Left forelimb (tissue), 1 donor: Measurements from ENCODE around the gene CST1.
"Not testable (repeated sequence)": the region's sequence is repeated elsewhere in the genome, so short reads cannot be mapped to it uniquely, and the experiment has no call there.

Experiments
- DNase-seq: peaks from one replicate; pipeline ENCODE4 v3.0.0-alpha.2; 2018; ENCODE audit warnings: low spot score

CST1 gene

GRCh38 chr20:23754731-23755130 lies 4.0 kb upstream of the CST1 start:
- DNase-seq = no peak

- no peak for DNase-seq
Observed at GRCh38 chr20:23753589-23753988, 2.9 kb upstream of the CST1 start.

DNA sequence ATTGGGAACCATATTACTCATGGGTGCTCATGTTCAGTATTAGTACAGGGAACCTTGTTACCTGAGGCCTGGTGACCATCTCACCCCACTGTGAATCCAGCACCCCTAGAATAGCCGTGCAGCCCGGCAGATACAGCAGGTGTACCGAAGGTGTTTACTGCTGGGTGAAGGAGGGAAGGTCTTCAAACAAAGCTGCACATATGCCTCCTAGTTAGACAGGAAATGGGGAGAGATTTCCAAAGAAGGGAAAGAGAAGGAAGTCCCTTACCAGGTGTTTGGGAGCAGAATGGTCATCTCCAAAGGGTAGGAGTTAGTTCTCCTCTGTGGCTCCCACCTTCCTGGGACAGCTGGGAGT lies 2.4 kb upstream of the CST1 start:
- no peak for DNase-seq

DNA sequence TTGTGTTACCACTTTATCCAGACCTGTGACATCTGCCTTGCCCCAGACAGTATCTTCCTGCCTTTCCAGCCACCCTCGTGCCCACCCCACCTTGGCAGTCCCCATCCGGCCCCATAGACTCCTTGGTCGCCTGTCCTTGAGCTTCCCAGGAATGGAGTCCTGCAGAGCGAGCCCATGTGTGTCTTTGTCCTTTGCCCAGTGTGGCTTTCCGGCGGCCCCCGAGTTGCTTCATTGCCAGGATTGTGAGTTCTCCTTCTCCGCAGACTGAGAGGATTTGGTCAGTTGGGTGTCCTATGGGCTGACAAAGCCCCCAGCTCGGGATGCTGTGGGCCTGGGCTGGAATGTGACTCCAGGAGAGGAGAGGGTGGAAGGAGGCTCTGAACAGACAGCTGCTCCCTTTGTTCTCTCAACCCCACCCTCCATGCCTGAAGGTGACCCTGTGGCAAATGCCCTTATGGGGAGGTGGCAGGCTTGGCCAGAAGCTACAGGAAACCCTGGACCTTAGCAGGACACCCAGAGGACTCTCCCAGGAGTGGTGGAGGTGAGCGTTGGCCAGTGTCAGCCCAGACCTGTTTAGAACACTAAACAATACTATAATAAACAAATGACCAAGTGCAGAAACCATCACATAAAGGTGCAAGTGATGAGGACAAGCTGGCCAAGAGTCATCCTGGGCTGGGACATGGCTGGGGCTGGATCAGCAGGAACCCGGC lies 1.9 kb upstream of the CST1 start:
- DNase-seq = no peak

DNA sequence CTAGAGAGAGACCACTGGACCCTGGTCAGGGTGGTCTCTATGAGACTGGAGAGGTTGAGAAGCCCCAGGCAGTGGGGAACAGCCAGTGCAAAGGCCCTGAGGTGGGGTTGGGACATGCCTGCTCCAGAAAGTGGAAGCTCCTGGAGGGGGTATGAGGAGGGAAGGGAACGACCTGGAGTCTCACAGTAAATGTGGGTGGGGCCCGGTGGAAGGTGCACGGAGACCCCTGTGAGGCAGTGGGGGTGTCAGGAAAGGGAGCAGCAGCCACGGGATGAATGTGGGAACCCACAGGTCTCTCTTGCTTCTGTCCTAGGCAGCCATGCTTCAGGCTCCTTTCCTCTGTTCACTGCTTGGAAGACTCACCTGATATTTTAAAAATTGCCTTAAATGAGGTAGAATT lies 1.3 kb upstream of the CST1 start:
- no peak for DNase-seq

- no peak for DNase-seq
Observed at GRCh38 chr20:23749746-23750145, 989 bp downstream of the CST1 start.

GRCh38 chr20:23748975-23749374 lies 1.8 kb downstream of the CST1 start:
- not testable (repeated sequence) for DNase-seq

DNA sequence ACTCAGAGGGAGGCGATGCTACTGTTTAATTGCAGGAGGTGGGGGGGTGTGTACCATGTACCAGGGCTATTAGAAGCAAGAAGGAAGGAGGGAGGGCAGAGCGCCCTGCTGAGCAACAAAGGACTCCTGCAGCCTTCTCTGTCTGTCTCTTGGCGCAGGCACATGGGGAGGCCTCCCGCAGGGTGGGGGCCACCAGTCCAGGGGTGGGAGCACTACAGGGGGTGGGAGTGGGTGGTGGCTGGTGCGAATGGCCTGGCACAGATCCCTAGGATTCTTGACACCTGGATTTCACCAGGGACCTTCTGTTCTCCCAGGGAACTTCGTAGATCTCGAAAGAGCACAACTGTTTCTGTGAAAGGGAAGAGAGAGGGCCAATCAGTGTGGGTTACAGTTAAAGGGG lies 3.2 kb downstream of the CST1 start:
- not testable (repeated sequence) for DNase-seq

DNA sequence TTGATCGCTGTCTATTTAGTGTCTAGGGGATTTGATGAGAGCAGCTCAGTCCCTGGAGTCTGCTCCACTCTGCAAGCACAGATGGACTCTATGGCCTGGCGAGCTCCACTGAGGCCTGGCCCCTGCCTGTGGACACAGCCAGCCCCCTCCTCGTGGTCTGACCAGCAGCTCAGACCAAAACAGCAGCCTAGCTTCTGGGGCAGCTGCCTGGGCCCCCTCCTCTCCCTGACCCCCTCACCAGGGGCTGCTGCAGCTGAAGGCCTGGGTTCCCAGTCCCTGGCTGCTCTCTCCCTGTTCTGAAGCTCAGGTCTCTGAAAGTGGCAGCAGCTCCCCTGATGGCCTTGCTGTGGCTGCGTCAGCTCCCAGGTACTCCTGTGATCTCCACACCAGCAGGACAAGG lies 3.6 kb downstream of the CST1 start:
- DNase-seq = not testable (repeated sequence)

DNA sequence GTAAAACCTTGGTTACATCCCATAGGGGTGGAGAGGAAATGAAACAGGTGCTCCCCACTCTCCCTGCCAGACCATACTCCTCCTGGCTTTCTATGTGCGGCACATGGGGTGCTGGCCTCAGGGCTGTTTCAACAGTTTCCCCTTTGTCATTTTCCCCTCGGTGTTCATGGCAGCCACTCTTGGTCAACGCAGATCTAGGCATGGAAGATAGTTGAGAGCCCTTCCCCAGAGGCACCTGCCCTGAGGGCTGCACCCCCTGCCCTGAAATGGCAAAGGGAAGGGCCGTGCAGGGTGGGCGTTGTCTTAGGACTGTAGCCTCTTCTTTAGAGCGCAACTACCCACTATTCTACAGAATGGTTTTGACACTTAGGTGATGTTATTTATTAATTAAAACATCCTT lies 4.4 kb downstream of the CST1 start:
- DNase-seq = no peak

- DNase-seq = no peak
Observed at GRCh38 chr20:23745247-23745646, 5.5 kb downstream of the CST1 start.

DNA sequence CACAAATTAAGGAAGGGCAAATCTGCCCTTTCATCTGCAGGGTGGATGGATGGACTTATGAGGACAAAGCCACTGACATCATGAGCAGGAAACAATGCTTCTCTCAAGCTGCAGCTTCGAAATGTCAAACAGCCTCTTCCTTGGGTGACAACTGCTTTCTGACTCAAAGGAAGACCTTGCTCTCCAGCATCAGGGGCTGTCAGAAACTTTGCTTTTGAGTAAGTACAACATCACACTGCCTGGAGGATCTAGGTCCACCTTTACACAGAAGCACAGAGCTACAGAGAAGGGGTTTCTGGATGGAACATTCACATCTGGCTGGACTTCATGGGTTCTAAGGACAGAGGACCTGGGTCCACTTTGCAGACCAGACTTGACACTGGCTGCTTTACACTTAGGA lies 5.9 kb downstream of the CST1 start:
- DNase-seq = no peak

- DNase-seq = not testable (repeated sequence)
Observed at GRCh38 chr20:23735391-23735790, 15.3 kb downstream of the CST1 start.

GRCh38 chr20:23734949-23735348 lies 15.8 kb downstream of the CST1 start:
- DNase-seq = not testable (repeated sequence)

GRCh38 chr20:23734440-23734839 lies 16.3 kb downstream of the CST1 start:
- DNase-seq = not testable (repeated sequence)

GRCh38 chr20:23727016-23727415 lies 23.7 kb downstream of the CST1 start:
- DNase-seq = no peak

DNA sequence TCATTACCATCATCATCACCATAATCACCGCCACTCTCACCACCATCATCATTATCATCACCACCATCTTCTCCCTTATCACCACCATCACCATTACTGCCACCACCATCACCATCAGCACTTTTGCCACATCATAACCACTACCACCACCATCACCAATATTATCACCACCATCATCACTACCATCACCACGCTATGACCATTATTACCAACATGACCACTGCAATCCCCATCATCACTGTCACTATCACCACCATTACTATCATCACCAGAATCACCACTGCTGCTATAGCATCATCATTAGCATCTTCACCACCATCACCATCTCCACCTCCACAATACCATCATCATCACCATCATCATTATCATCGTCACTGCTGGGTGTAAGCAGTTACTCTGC lies 25.6 kb downstream of the CST1 start:
- DNase-seq = no peak

DNA sequence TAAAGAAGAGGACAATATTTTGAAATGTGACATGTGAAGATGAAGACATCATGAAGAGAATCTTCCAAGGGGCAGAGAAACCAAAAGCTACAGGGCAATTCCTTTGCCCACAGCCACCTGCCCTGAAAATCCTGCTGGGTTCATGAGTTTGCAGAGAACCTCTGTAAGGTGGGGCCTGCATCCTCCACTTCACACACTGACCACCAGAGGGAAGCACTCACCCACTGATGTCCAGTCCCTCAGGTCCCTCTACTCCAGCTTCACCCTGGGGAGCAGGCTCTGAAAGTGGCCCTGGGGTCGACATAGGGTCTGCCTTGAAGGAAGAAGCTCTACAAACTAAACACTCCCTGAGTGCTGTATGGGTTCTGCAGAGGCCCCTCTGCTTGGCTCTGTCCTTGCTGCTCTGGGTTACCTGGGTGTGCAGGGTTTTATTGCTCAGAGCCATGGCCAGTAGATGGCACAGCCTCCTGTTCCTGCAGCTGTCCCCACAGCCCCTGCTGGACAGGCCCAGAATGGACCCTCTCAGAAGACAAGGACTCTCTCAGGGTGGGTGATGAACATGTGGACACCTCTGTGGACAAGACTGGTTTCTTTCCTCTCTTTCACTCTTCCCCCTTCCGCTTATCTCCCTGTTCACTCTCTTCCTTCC lies 27.0 kb downstream of the CST1 start:
- DNase-seq = not testable (repeated sequence)

DNA sequence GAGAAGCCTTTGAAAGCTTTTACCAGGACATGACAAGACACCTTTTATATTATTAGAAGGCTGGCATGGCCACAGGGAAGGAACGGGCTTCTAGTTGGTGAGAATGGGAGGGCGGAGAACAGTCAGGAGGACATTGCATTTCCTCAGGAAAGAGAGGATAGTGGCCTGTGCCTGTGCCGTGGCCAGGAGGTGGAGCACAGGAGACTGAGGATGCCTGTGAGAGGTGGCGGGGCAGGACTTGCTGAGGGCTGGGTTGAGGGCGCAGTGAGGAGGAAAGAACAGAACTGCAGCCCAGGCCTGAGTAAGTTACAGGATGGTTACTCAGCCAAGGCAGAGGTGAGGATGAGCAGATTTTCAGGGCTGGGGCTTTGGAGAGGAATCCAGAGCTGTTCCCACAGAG lies 27.9 kb downstream of the CST1 start:
- DNase-seq = not testable (repeated sequence)

- DNase-seq = no peak
Observed at GRCh38 chr20:23721962-23722361, 28.8 kb downstream of the CST1 start.

DNA sequence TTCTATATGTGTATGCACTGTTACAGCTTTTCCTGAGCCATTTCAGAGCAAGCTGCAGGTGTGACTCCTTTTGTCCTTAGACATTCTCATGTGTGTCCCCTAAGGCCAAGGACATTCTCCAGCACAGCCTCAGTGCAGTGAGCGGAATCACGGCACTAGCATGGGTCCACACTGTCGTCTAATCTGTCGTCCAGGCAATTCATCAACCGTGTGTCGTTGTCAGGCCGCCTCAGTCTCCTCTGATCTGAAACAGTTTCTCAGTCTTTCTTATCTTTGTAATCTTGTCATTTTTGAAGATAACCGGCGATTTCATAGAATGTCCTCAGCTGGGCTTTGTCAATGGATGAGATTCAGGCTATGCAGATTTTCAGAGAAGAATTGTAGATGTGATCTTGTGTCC lies 31.4 kb downstream of the CST1 start:
- DNase-seq = not testable (repeated sequence)

DNA sequence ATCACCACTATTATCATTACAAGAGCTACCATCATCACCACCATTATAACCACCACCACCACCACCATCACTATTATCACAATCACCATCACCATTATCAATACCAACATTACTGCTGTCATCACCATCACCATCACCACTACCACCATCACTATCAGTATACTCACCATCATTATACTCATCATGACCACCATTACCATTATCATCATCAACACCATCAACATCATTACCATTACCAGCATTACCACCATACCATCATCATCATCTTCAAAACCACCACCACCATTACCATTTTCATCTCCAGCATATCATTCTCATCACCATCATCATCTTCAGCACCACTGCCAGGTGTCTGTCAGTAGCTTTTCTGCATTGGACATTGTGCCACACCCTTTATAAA lies 39.0 kb downstream of the CST1 start:
- DNase-seq = not testable (repeated sequence)

DNA sequence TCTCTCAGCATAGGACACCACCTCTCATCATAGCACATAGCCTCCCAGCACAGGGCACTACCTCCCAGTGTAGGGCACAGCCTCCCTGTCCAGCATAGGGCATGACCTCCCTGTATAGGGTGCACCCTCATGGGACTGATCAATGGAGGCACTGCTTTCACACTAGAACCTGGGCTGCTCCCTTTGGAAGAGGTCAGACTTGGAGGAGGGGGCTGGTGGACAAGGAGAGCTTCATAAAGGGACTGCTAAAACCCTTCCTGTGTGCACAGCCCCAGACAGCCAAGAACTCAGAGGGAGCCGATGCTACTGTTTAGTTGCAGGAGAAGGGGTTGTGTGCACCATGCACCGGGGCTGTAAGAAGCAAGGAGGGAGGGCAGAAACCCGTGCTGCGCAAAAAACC lies 40.0 kb downstream of the CST1 start:
- DNase-seq = no peak

- DNase-seq = no peak
Observed at GRCh38 chr20:23705895-23706294, 44.8 kb downstream of the CST1 start.
